ENCODE measurements around the gene ADAP2.

The ADAP2 gene

GRCh38 chr17:30924341-30924740 lies 2.6 kb downstream of the ADAP2 start:
- TF ChIP-seq TAF1 (IDR thresholded peaks at IDR 0.05; ENCODE audit: borderline replicate concordance, insufficient read depth, low read length) (no peak), SIN3A (IDR thresholded peaks at IDR 0.05; ENCODE audit: borderline replicate concordance, insufficient read depth, low read length) (no peak), FOXP2 (optimal IDR thresholded peaks at IDR 0.05; ENCODE audit: borderline replicate concordance, extremely low read depth, extremely low read length, insufficient read depth) (no peak), POLR2AphosphoS5 (IDR thresholded peaks at IDR 0.05; ENCODE audit: low read depth, low read length) (no peak)
- TF ChIP-seq, protein P1, sequence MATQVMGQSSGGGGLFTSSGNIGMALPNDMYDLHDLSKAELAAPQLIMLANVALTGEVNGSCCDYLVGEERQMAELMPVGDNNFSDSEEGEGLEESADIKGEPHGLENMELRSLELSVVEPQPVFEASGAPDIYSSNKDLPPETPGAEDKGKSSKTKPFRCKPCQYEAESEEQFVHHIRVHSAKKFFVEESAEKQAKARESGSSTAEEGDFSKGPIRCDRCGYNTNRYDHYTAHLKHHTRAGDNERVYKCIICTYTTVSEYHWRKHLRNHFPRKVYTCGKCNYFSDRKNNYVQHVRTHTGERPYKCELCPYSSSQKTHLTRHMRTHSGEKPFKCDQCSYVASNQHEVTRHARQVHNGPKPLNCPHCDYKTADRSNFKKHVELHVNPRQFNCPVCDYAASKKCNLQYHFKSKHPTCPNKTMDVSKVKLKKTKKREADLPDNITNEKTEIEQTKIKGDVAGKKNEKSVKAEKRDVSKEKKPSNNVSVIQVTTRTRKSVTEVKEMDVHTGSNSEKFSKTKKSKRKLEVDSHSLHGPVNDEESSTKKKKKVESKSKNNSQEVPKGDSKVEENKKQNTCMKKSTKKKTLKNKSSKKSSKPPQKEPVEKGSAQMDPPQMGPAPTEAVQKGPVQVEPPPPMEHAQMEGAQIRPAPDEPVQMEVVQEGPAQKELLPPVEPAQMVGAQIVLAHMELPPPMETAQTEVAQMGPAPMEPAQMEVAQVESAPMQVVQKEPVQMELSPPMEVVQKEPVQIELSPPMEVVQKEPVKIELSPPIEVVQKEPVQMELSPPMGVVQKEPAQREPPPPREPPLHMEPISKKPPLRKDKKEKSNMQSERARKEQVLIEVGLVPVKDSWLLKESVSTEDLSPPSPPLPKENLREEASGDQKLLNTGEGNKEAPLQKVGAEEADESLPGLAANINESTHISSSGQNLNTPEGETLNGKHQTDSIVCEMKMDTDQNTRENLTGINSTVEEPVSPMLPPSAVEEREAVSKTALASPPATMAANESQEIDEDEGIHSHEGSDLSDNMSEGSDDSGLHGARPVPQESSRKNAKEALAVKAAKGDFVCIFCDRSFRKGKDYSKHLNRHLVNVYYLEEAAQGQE (IDR thresholded peaks at IDR 0.05; ENCODE audit: insufficient read depth in 1 of 2, low read depth in 2 of 2, low read length in 2 of 2): no peak

GRCh38 chr17:30926516-30926915 lies 4.8 kb downstream of the ADAP2 start:
- TF ChIP-seq, protein P1 (IDR thresholded peaks at IDR 0.05; ENCODE audit: insufficient read depth in 1 of 2, low read depth in 2 of 2, low read length in 2 of 2): no peak
- TF ChIP-seq TAF1 (IDR thresholded peaks at IDR 0.05; ENCODE audit: borderline replicate concordance, insufficient read depth, low read length) (no peak), POLR2AphosphoS5 (IDR thresholded peaks at IDR 0.05; ENCODE audit: low read depth, low read length) (no peak), FOXP2 (optimal IDR thresholded peaks at IDR 0.05; ENCODE audit: borderline replicate concordance, extremely low read depth, extremely low read length, insufficient read depth) (no peak), SIN3A (IDR thresholded peaks at IDR 0.05; ENCODE audit: borderline replicate concordance, insufficient read depth, low read length) (no peak)

GRCh38 chr17:30927756-30928155 lies 6.0 kb downstream of the ADAP2 start:
- TF ChIP-seq SIN3A (IDR thresholded peaks at IDR 0.05; ENCODE audit: borderline replicate concordance, insufficient read depth, low read length) (no peak), TAF1 (IDR thresholded peaks at IDR 0.05; ENCODE audit: borderline replicate concordance, insufficient read depth, low read length) (no peak)

DNA sequence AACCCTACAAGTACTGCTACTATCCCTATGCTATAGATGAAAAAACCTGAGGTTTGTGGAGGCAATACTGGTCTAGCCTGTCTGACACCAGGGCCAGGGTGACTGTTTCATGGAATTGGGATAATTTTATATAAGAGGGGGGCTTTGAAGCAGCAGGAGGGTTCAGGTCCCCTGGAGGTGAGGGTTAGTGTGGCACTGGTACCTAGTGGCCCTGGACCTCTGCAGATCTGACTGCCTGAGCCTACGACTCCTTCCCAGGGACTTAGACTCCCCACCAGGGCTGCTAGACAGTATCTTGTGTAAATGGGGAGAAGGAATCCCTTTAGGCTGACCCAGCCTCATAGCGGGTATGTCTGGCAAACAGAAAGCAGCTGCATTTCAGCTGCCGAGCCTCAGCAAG lies 6.8 kb downstream of the ADAP2 start:
- TF ChIP-seq FOXP2 (optimal IDR thresholded peaks at IDR 0.05; ENCODE audit: borderline replicate concordance, extremely low read depth, extremely low read length, insufficient read depth): no peak
- TF ChIP-seq TAF1 (IDR thresholded peaks at IDR 0.05; ENCODE audit: borderline replicate concordance, insufficient read depth, low read length): no peak
- TF ChIP-seq POLR2AphosphoS5 (IDR thresholded peaks at IDR 0.05; ENCODE audit: low read depth, low read length): no peak
- no peak for TF ChIP-seq SIN3A (IDR thresholded peaks at IDR 0.05; ENCODE audit: borderline replicate concordance, insufficient read depth, low read length)
- TF ChIP-seq, protein P1 (IDR thresholded peaks at IDR 0.05; ENCODE audit: insufficient read depth in 1 of 2, low read depth in 2 of 2, low read length in 2 of 2): no peak

GRCh38 chr17:30929081-30929633 lies 7.4 kb downstream of the ADAP2 start:
- no peak for TF ChIP-seq FOXP2 (optimal IDR thresholded peaks at IDR 0.05; ENCODE audit: borderline replicate concordance, extremely low read depth, extremely low read length, insufficient read depth)
- TF ChIP-seq, protein P1 (IDR thresholded peaks at IDR 0.05; ENCODE audit: insufficient read depth in 1 of 2, low read depth in 2 of 2, low read length in 2 of 2): no peak
- no peak for TF ChIP-seq TAF1 (IDR thresholded peaks at IDR 0.05; ENCODE audit: borderline replicate concordance, insufficient read depth, low read length)
- no peak for TF ChIP-seq POLR2AphosphoS5 (IDR thresholded peaks at IDR 0.05; ENCODE audit: low read depth, low read length)
- no peak for TF ChIP-seq SIN3A (IDR thresholded peaks at IDR 0.05; ENCODE audit: borderline replicate concordance, insufficient read depth, low read length)
